Measurements from ENCODE around the gene TMEM14A. TPM values are rescaled to one million over a fixed set of nuclear protein-coding genes. Genes with fewer than 3 reads are reported as not detected.

Gene TMEM14A
- total RNA-seq, 1 experiment from 2014 or later, result 41.9 TPM

GRCh38 chr6:52681416-52681815 is 10.5 kb downstream of the TMEM14A start:
- DNase-seq, result no peak
- H3K27me3 ChIP-seq (replicated peaks; ENCODE audit: control insufficient read depth, insufficient read depth, low read length), result no peaks in the 10 kb centered on the region
- no TSS peak for BruUV-seq (replicated peaks)
- no peaks in the 10 kb centered on the region for H3K9me3 ChIP-seq
- Mint-ChIP-seq H3K27ac (ENCODE audit: unreplicated experiment) (no peak overlapping the region), H3K27me3 (ENCODE audit: insufficient read depth, unreplicated experiment) (no peaks in the 10 kb centered on the region), H3K36me3 (ENCODE audit: insufficient read depth, unreplicated experiment) (peaks cover 7% of the 10 kb centered on the region), H3K4me3 (ENCODE audit: unreplicated experiment) (no peak overlapping the region), H3K4me1 (ENCODE audit: low read depth, unreplicated experiment) (no peaks in the 10 kb centered on the region), H3K9me3 (ENCODE audit: unreplicated experiment) (no peaks in the 10 kb centered on the region)
- intact Hi-C loops (cut with micrococcal nuclease; ENCODE audit: unreplicated experiment), result no loop called here
- peaks cover 2% of the 10 kb centered on the region for H3K36me3 ChIP-seq (ENCODE audit: control insufficient read depth, insufficient read depth, low read length)
- no peak for TF ChIP-seq CTCF (IDR thresholded peaks at IDR 0.05; ENCODE audit: insufficient read depth in 1 of 2, low read depth in 1 of 2, low read length in 1 of 2, severe bottlenecking in 1 of 2, unreplicated experiment in 1 of 2)
- ChIA-PET POLR2A (no interaction called here), CTCF (no interaction called here)
- H3K4me1 ChIP-seq, result no peaks in the 10 kb centered on the region
- H3K4me3 ChIP-seq (ENCODE audit: low read depth, low read length), result no peak overlapping the region

- H3K36me3 Mint-ChIP-seq (ENCODE audit: insufficient read depth, unreplicated experiment), result peaks cover 7% of the 10 kb centered on the region
- no TSS peak for BruUV-seq (replicated peaks)
- Histone ChIP-seq H3K4me3 (ENCODE audit: low read depth, low read length) (no peak overlapping the region), H3K4me1 (no peaks in the 10 kb centered on the region), H3K9me3 (no peaks in the 10 kb centered on the region), H3K36me3 (ENCODE audit: control insufficient read depth, insufficient read depth, low read length) (no peaks in the 10 kb centered on the region), H3K27me3 (replicated peaks; ENCODE audit: control insufficient read depth, insufficient read depth, low read length) (no peaks in the 10 kb centered on the region)
- H3K4me3 Mint-ChIP-seq (ENCODE audit: unreplicated experiment), result no peak overlapping the region
- no peak for TF ChIP-seq CTCF (IDR thresholded peaks at IDR 0.05; ENCODE audit: insufficient read depth in 1 of 2, low read depth in 1 of 2, low read length in 1 of 2, severe bottlenecking in 1 of 2, unreplicated experiment in 1 of 2)
- CTCF ChIA-PET, result no interaction called here
- H3K4me1 Mint-ChIP-seq (ENCODE audit: low read depth, unreplicated experiment), result no peaks in the 10 kb centered on the region
- no peaks in the 10 kb centered on the region for H3K27me3 Mint-ChIP-seq (ENCODE audit: insufficient read depth, unreplicated experiment)
- no peak for DNase-seq
- no peaks in the 10 kb centered on the region for H3K9me3 Mint-ChIP-seq (ENCODE audit: unreplicated experiment)
- intact Hi-C loops (cut with micrococcal nuclease; ENCODE audit: unreplicated experiment), result no loop called here
- H3K27ac Mint-ChIP-seq (ENCODE audit: unreplicated experiment), result no peak overlapping the region
- POLR2A ChIA-PET, result no interaction called here
These were observed 16.2 kb downstream of the TMEM14A start for GRCh38 chr6:52686878-52687699.

GRCh38 chr6:52689857-52690256 is 18.9 kb downstream of the TMEM14A start:
- no TSS peak for BruUV-seq (replicated peaks)
- H3K27me3 Mint-ChIP-seq (ENCODE audit: insufficient read depth, unreplicated experiment), result no peaks in the 10 kb centered on the region
- CTCF ChIA-PET, result interaction anchor here (1.6 kb wide), 1 partner anchor 15 kb away, joined by 3 read pairs; no protein-coding TSS in a partner anchor

More at GRCh38 chr6:52689857-52690256, 18.9 kb downstream of the TMEM14A start:
- peaks cover 9% of the 10 kb centered on the region for H3K9me3 Mint-ChIP-seq (ENCODE audit: unreplicated experiment)
- Histone ChIP-seq H3K27me3 (replicated peaks; ENCODE audit: control insufficient read depth, insufficient read depth, low read length) (no peaks in the 10 kb centered on the region), H3K4me1 (no peaks in the 10 kb centered on the region), H3K36me3 (ENCODE audit: control insufficient read depth, insufficient read depth, low read length) (no peaks in the 10 kb centered on the region), H3K4me3 (ENCODE audit: low read depth, low read length) (no peak overlapping the region), H3K9me3 (0 out of 2 replicates have a peak, but pooled peaks cover 3% of the 10 kb centered on the region)
- TF ChIP-seq CTCF (IDR thresholded peaks at IDR 0.05; ENCODE audit: insufficient read depth in 1 of 2, low read depth in 1 of 2, low read length in 1 of 2, severe bottlenecking in 1 of 2, unreplicated experiment in 1 of 2), result no peak
- no peak overlapping the region for H3K4me3 Mint-ChIP-seq (ENCODE audit: unreplicated experiment)
- H3K36me3 Mint-ChIP-seq (ENCODE audit: insufficient read depth, unreplicated experiment), result no peaks in the 10 kb centered on the region
- POLR2A ChIA-PET, result no interaction called here
- DNase-seq, result no peak
- no peaks in the 10 kb centered on the region for H3K4me1 Mint-ChIP-seq (ENCODE audit: low read depth, unreplicated experiment)
- intact Hi-C loops (cut with micrococcal nuclease; ENCODE audit: unreplicated experiment), result no loop called here
- no peak overlapping the region for H3K27ac Mint-ChIP-seq (ENCODE audit: unreplicated experiment)
